K562 (cell line): Measurements from ENCODE around the gene INTS12. TPM values are rescaled to one million over a fixed set of nuclear protein-coding genes. Genes with fewer than 3 reads are reported as not detected.

Experiments used
- CBX3 ChIP-seq, 2 experiments: IDR thresholded peaks; 1 replicate in 1 of 2; 2 replicates in 1 of 2; pipeline ENCODE4 v1.6.1; 2012; ENCODE audit warnings: inconsistent platforms in 2 of 2, low read length in 2 of 2, borderline replicate concordance in 1 of 2, control low read depth in 1 of 2
- CEBPB ChIP-seq: fragments of 450-650 bp; IDR thresholded peaks from 2 replicates; pipeline ENCODE4 v1.6.1; 2016; ENCODE audit warnings: missing genetic modification characterization, missing compliant biosample characterization
- CHD1 ChIP-seq: fragments of 200-600 bp; sonication (generic); IDR thresholded peaks from one replicate; pipeline ENCODE4 v1.6.1; 2012; ENCODE audit warnings: mild to moderate bottlenecking, moderate library complexity, low read length, inconsistent platforms
- CREM ChIP-seq: IDR thresholded peaks from 2 replicates; pipeline ENCODE4 v1.6.1; 2014; ENCODE audit warnings: antibody characterized with exemption, low read depth
- DMBX1 ChIP-seq: fragments of 250-450 bp; sonication (Bioruptor Pico); IDR thresholded peaks from 2 replicates; pipeline ENCODE4 v1.8.0; 2022; ENCODE audit warnings: inconsistent platforms, mild to moderate bottlenecking, moderate library complexity, borderline replicate concordance
- DPF2 ChIP-seq: fragments of 450-650 bp; IDR thresholded peaks from 2 replicates; pipeline ENCODE4 v1.6.1; 2016
- HMG20A ChIP-seq: fragments of 450-650 bp; formaldehyde crosslinking; conservative IDR thresholded peaks from 2 replicates; pipeline ENCODE4 v1.4.0; 2020; ENCODE audit warnings: mild to moderate bottlenecking, mixed read lengths
- ILF3 ChIP-seq: fragments of 450-650 bp; IDR thresholded peaks from 2 replicates; pipeline ENCODE4 v1.6.1; 2018; ENCODE audit warnings: antibody characterized with exemption, mild to moderate bottlenecking, moderate library complexity, borderline replicate concordance
- LARP7 ChIP-seq: fragments of 450-650 bp; IDR thresholded peaks from 2 replicates; pipeline ENCODE4 v1.6.1; 2016
- MAFG ChIP-seq: fragments of 450-650 bp; conservative IDR thresholded peaks from 2 replicates; pipeline ENCODE4 v1.6.1; 2016; ENCODE audit warnings: missing genetic modification characterization, missing compliant biosample characterization
- MEIS2 ChIP-seq: fragments of 450-650 bp; IDR thresholded peaks from 2 replicates; pipeline ENCODE4 v1.6.1; 2014; ENCODE audit warnings: mild to moderate bottlenecking; ENCODE audit not compliant: partially characterized antibody
- NCOR1 ChIP-seq: fragments of 450-650 bp; IDR thresholded peaks from 2 replicates; pipeline ENCODE4 v1.6.1; 2016; ENCODE audit warnings: mild to moderate bottlenecking, moderate library complexity
- PTRF ChIP-seq: fragments of 450-650 bp; IDR thresholded peaks from 2 replicates; pipeline ENCODE4 v1.6.1; 2016; ENCODE audit warnings: mild to moderate bottlenecking, missing genetic modification characterization, missing compliant biosample characterization
- TAF7 ChIP-seq: fragments of 450-650 bp; IDR thresholded peaks from 2 replicates; pipeline ENCODE4 v1.6.1; 2016; ENCODE audit warnings: missing genetic modification characterization, missing compliant biosample characterization
- TAL1 ChIP-seq: fragments of 450-650 bp; IDR thresholded peaks from 2 replicates; pipeline ENCODE4 v1.6.1; 2016; ENCODE audit warnings: mild to moderate bottlenecking
- ZC3H8 ChIP-seq: fragments of 450-650 bp; IDR thresholded peaks from 2 replicates; pipeline ENCODE4 v1.6.1; 2017
- ZFP30 ChIP-seq: fragments of 250-450 bp; sonication (Bioruptor Pico); IDR thresholded peaks from 2 replicates; pipeline ENCODE4 v1.8.0; 2022; ENCODE audit warnings: moderate library complexity, mild to moderate bottlenecking, inconsistent platforms, borderline replicate concordance
- ZNF140 ChIP-seq: fragments of 250-450 bp; sonication (Bioruptor Pico); IDR thresholded peaks from 2 replicates; pipeline ENCODE4 v1.8.0; 2021; ENCODE audit warnings: moderate library complexity, mild to moderate bottlenecking, inconsistent platforms
- ZNF146 ChIP-seq: IDR thresholded peaks from one replicate; pipeline ENCODE4 v1.6.1; 2018; ENCODE audit warnings: missing compliant biosample characterization; ENCODE audit not compliant: unreplicated experiment
- ZNF165 ChIP-seq: fragments of 250-450 bp; sonication (Bioruptor Pico); IDR thresholded peaks from 2 replicates; pipeline ENCODE4 v1.4.0; 2020; ENCODE audit warnings: borderline replicate concordance
- ZNF24 ChIP-seq: fragments of 450-650 bp; IDR thresholded peaks from 2 replicates; pipeline ENCODE4 v1.6.1; 2016
- ZNF436 ChIP-seq: fragments of 250-450, 450-650 bp; sonication (Bioruptor Pico); formaldehyde crosslinking; IDR thresholded peaks from 2 replicates; pipeline ENCODE4 v1.7.0; 2020; ENCODE audit warnings: mild to moderate bottlenecking
- ZNF707 ChIP-seq: fragments of 250-450 bp; sonication (Bioruptor Pico); conservative IDR thresholded peaks from 2 replicates; pipeline ENCODE4 v1.8.0; 2022; ENCODE audit warnings: inconsistent platforms, mild to moderate bottlenecking, moderate library complexity
- ZNF76 ChIP-seq: fragments of 250-450 bp; sonication (Bioruptor Pico); IDR thresholded peaks from 2 replicates; pipeline ENCODE4 v1.4.0; 2020; ENCODE audit warnings: mild to moderate bottlenecking, moderate library complexity, borderline replicate concordance
- polyA plus RNA-seq, 8 experiments: library from polyadenylated mRNA; depleted of rRNA in 4 of 8; stranded (reverse) in 5 of 8; unstranded in 3 of 8; fragments of >200 nt; fragmentation: Nextera tagmentation in 2 of 8; fragmentation: Illumina TruSeq in 1 of 8; extraction: Ambion mirVana in 2 of 8; extraction: Trizol in 1 of 8; gene quantifications; 2 replicates each; pipeline versions ENCODE4 v1.2.1 to v1.2.3, GENCODE V29; 2011 to 2014; ENCODE audit warnings: inconsistent platforms in 1 of 8, missing spikeins in 1 of 8
- total RNA-seq, 7 experiments: library from RNA; depleted of rRNA in 6 of 7; stranded (reverse); fragments of >200 nt in 6 of 7; fragmentation: Illumina TruSeq in 2 of 7; extraction: Trizol in 2 of 7; gene quantifications; 2 replicates each; pipeline versions ENCODE4 v1.2.1 to v1.2.3, GENCODE V29; 2011 to 2021; ENCODE audit warnings: low replicate concordance in 1 of 7
- TF ChIP-seq, protein P1 (sequence below): fragments of 450-650 bp; IDR thresholded peaks from 2 replicates; pipeline ENCODE4 v1.6.1; 2016
- TF ChIP-seq, protein P2 (sequence below): fragments of 450-650 bp; IDR thresholded peaks from 2 replicates; pipeline ENCODE4 v1.6.1; 2016; ENCODE audit warnings: low read depth, mild to moderate bottlenecking, moderate library complexity
- TF ChIP-seq, protein P3 (sequence below): sonication (generic); formaldehyde crosslinking; IDR thresholded peaks from 2 replicates; pipeline ENCODE4 v1.8.0; 2022; ENCODE audit warnings: missing genetic modification reagents, mild to moderate bottlenecking, borderline replicate concordance
- TF ChIP-seq, protein P4 (sequence below), 2 experiments: fragments of 250-450 bp in 1 of 2; fragments of 450-650 bp in 1 of 2; sonication (Bioruptor Pico) in 1 of 2; IDR thresholded peaks; 2 replicates each; pipeline versions ENCODE4 v1.6.1 to v1.8.0; 2016 to 2021; ENCODE audit warnings: mild to moderate bottlenecking in 2 of 2, moderate library complexity in 2 of 2, missing compliant biosample characterization in 1 of 2, missing genetic modification characterization in 1 of 2
- TF ChIP-seq, protein P5 (sequence below): sonication (generic); formaldehyde crosslinking; IDR thresholded peaks from 2 replicates; pipeline ENCODE4 v1.8.1; 2022; ENCODE audit warnings: missing genetic modification reagents

INTS12 gene
- total and polyA plus RNA-seq, 9 of the 15 experiments (the other 6 are each of a cell fraction or from before 2014, with no cell fraction given): 24.5 to 82.9 (median 41.2) TPM

DNA sequence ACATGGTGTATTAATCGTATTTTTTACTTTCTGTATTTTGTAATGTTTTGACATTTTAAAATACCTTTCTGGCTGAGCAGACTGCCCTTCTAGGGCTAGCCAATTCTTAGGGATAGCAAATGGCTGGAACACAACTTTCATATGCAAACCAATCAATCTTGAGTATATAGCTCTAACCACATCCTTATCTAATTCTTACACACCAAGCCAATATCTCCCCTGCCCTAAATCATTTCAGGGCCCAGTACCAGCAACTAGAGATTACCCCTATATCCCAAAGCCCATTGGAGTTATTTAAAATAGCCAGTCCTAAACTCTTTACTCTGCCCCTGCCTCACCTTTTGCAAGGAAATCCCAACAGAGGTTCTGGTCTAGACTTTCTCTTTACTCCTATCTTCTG is 58.3 kb downstream of the INTS12 start (continued):
- TF ChIP-seq ZFP30: no peak
- TF ChIP-seq ZNF24: no peak
- TF ChIP-seq PTRF: no peak
- no peak for TF ChIP-seq ZNF76
- TF ChIP-seq, protein P1, sequence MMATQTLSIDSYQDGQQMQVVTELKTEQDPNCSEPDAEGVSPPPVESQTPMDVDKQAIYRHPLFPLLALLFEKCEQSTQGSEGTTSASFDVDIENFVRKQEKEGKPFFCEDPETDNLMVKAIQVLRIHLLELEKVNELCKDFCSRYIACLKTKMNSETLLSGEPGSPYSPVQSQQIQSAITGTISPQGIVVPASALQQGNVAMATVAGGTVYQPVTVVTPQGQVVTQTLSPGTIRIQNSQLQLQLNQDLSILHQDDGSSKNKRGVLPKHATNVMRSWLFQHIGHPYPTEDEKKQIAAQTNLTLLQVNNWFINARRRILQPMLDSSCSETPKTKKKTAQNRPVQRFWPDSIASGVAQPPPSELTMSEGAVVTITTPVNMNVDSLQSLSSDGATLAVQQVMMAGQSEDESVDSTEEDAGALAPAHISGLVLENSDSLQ: peak; percentile 62
- peak; percentile 44; the same call in 1 of the 2 replicates for TF ChIP-seq NCOR1
- no peak for TF ChIP-seq MAFG
- no peak for TF ChIP-seq CBX3 (IDR thresholded peaks at IDR 0.05; ENCODE audit: borderline replicate concordance in 1 of 2, low read length in 2 of 2)
- no peak for TF ChIP-seq ZNF707 (CRISPR knock-in tag)
- no peak for TF ChIP-seq LARP7
- no peak for TF ChIP-seq ZNF165 (CRISPR knock-in tag)
- TF ChIP-seq ZC3H8: no peak
- TF ChIP-seq TAF7 (tag): no peak
- no peak for TF ChIP-seq CREM
- TF ChIP-seq, protein P2, sequence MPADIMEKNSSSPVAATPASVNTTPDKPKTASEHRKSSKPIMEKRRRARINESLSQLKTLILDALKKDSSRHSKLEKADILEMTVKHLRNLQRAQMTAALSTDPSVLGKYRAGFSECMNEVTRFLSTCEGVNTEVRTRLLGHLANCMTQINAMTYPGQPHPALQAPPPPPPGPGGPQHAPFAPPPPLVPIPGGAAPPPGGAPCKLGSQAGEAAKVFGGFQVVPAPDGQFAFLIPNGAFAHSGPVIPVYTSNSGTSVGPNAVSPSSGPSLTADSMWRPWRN: no peak
- TF ChIP-seq, protein P3, sequence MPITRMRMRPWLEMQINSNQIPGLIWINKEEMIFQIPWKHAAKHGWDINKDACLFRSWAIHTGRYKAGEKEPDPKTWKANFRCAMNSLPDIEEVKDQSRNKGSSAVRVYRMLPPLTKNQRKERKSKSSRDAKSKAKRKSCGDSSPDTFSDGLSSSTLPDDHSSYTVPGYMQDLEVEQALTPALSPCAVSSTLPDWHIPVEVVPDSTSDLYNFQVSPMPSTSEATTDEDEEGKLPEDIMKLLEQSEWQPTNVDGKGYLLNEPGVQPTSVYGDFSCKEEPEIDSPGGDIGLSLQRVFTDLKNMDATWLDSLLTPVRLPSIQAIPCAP (CRISPR knock-in tag): no peak
- no peak for TF ChIP-seq HMG20A (CRISPR knock-in tag)
- TF ChIP-seq DPF2: peak; percentile 54
- TF ChIP-seq CHD1: no peak
- TF ChIP-seq CEBPB: no peak
- TF ChIP-seq ZNF436: no peak
- peak; percentile 78 for TF ChIP-seq TAL1
- TF ChIP-seq MEIS2: peak; percentile 93
- TF ChIP-seq DMBX1 (CRISPR knock-in tag): no peak
- TF ChIP-seq ILF3: no peak
- TF ChIP-seq, protein P4, sequence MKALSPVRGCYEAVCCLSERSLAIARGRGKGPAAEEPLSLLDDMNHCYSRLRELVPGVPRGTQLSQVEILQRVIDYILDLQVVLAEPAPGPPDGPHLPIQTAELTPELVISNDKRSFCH (CRISPR knock-in tag; IDR thresholded peaks at IDR 0.05): no peak
- TF ChIP-seq, protein P4 (tag; IDR thresholded peaks at IDR 0.05): no peak
- TF ChIP-seq, protein P5, sequence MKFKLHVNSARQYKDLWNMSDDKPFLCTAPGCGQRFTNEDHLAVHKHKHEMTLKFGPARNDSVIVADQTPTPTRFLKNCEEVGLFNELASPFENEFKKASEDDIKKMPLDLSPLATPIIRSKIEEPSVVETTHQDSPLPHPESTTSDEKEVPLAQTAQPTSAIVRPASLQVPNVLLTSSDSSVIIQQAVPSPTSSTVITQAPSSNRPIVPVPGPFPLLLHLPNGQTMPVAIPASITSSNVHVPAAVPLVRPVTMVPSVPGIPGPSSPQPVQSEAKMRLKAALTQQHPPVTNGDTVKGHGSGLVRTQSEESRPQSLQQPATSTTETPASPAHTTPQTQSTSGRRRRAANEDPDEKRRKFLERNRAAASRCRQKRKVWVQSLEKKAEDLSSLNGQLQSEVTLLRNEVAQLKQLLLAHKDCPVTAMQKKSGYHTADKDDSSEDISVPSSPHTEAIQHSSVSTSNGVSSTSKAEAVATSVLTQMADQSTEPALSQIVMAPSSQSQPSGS (CRISPR knock-in tag): no peak
- no peak for TF ChIP-seq ZNF146 (CRISPR knock-in tag)
- TF ChIP-seq ZNF140 (CRISPR knock-in tag): no peak
